ENCODE data around the gene NAGS. TPM values are rescaled to one million over a fixed set of nuclear protein-coding genes. Genes with fewer than 3 reads are reported as not detected.

Gene NAGS
- total and polyA plus RNA-seq, 2 experiments from 2014 or later: 4.2 to 7.2 TPM

DNA sequence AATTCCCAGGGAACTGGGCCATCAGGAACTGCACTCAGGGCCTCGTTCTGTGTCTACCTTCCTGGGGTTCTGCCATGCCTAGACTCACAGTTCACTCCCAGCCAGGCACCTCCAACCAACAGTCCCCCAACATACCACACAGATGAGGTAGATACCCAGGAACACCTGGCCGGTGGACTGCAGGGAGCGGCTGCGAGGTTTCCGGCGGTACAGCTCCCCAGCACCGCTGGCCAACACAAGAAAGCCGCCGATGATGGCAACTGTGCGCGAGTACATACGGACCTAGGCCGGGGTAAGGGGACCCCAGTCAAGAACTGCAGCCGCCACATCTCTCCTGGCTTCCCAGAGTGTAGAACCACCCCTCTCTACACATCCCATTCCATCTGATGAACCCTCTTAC is 8.5 kb downstream of the NAGS start:
- Histone ChIP-seq H4K20me1 (replicated peaks; ENCODE audit: insufficient read depth) (peaks cover 10% of the 10 kb centered on the region; the same call in 1 of the 2 replicates), H3K27ac (ENCODE audit: low read depth) (no peak overlapping the region), H3K4me1 (ENCODE audit: insufficient read depth) (peaks cover 11% of the 10 kb centered on the region), H3K79me2 (replicated peaks; ENCODE audit: insufficient read depth) (0 out of 2 replicates have a peak, but pooled peaks cover 4% of the 10 kb centered on the region), H3K27me3 (ENCODE audit: insufficient read depth) (no peaks in the 10 kb centered on the region), H3K4me3 (no peak overlapping the region), H3K4me2 (no peak overlapping the region), H2AFZ (no peak overlapping the region), H3F3A (replicated peaks; ENCODE audit: low read depth) (peaks cover 21% of the 10 kb centered on the region), H3K9me2 (ENCODE audit: insufficient read depth) (no peaks in the 10 kb centered on the region), H3K36me3 (ENCODE audit: insufficient read depth) (no peaks in the 10 kb centered on the region)
- TF ChIP-seq, protein P1, sequence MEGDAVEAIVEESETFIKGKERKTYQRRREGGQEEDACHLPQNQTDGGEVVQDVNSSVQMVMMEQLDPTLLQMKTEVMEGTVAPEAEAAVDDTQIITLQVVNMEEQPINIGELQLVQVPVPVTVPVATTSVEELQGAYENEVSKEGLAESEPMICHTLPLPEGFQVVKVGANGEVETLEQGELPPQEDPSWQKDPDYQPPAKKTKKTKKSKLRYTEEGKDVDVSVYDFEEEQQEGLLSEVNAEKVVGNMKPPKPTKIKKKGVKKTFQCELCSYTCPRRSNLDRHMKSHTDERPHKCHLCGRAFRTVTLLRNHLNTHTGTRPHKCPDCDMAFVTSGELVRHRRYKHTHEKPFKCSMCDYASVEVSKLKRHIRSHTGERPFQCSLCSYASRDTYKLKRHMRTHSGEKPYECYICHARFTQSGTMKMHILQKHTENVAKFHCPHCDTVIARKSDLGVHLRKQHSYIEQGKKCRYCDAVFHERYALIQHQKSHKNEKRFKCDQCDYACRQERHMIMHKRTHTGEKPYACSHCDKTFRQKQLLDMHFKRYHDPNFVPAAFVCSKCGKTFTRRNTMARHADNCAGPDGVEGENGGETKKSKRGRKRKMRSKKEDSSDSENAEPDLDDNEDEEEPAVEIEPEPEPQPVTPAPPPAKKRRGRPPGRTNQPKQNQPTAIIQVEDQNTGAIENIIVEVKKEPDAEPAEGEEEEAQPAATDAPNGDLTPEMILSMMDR (conservative IDR thresholded peaks at IDR 0.05; ENCODE audit: low read depth in 2 of 2): no peak
- TF ChIP-seq, protein P2, sequence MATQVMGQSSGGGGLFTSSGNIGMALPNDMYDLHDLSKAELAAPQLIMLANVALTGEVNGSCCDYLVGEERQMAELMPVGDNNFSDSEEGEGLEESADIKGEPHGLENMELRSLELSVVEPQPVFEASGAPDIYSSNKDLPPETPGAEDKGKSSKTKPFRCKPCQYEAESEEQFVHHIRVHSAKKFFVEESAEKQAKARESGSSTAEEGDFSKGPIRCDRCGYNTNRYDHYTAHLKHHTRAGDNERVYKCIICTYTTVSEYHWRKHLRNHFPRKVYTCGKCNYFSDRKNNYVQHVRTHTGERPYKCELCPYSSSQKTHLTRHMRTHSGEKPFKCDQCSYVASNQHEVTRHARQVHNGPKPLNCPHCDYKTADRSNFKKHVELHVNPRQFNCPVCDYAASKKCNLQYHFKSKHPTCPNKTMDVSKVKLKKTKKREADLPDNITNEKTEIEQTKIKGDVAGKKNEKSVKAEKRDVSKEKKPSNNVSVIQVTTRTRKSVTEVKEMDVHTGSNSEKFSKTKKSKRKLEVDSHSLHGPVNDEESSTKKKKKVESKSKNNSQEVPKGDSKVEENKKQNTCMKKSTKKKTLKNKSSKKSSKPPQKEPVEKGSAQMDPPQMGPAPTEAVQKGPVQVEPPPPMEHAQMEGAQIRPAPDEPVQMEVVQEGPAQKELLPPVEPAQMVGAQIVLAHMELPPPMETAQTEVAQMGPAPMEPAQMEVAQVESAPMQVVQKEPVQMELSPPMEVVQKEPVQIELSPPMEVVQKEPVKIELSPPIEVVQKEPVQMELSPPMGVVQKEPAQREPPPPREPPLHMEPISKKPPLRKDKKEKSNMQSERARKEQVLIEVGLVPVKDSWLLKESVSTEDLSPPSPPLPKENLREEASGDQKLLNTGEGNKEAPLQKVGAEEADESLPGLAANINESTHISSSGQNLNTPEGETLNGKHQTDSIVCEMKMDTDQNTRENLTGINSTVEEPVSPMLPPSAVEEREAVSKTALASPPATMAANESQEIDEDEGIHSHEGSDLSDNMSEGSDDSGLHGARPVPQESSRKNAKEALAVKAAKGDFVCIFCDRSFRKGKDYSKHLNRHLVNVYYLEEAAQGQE (IDR thresholded peaks at IDR 0.05; ENCODE audit: unreplicated experiment): no peak
- TF ChIP-seq, protein P3, sequence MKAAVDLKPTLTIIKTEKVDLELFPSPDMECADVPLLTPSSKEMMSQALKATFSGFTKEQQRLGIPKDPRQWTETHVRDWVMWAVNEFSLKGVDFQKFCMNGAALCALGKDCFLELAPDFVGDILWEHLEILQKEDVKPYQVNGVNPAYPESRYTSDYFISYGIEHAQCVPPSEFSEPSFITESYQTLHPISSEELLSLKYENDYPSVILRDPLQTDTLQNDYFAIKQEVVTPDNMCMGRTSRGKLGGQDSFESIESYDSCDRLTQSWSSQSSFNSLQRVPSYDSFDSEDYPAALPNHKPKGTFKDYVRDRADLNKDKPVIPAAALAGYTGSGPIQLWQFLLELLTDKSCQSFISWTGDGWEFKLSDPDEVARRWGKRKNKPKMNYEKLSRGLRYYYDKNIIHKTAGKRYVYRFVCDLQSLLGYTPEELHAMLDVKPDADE (IDR thresholded peaks at IDR 0.05): no peak
- TF ChIP-seq NANOG (IDR thresholded peaks at IDR 0.05; ENCODE audit: borderline replicate concordance) (no peak), ZNF114 (CRISPR knock-in tag; IDR thresholded peaks at IDR 0.05) (no peak), CREB1 (CRISPR knock-in tag; IDR thresholded peaks at IDR 0.05; ENCODE audit: low read depth) (no peak), ZNF331 (CRISPR knock-in tag; IDR thresholded peaks at IDR 0.05; ENCODE audit: low read depth) (no peak), JUNB (IDR thresholded peaks at IDR 0.05; ENCODE audit: unreplicated experiment) (no peak), POLR2AphosphoS5 (IDR thresholded peaks at IDR 0.05; ENCODE audit: low read depth) (no peak), STAT1 (IDR thresholded peaks at IDR 0.05; ENCODE audit: unreplicated experiment) (no peak), EZH2 (IDR thresholded peaks at IDR 0.05; ENCODE audit: low read depth, unreplicated experiment) (no peak), EZH2phosphoT487 (IDR thresholded peaks at IDR 0.05; ENCODE audit: unreplicated experiment) (no peak)
- TF ChIP-seq, protein P4, sequence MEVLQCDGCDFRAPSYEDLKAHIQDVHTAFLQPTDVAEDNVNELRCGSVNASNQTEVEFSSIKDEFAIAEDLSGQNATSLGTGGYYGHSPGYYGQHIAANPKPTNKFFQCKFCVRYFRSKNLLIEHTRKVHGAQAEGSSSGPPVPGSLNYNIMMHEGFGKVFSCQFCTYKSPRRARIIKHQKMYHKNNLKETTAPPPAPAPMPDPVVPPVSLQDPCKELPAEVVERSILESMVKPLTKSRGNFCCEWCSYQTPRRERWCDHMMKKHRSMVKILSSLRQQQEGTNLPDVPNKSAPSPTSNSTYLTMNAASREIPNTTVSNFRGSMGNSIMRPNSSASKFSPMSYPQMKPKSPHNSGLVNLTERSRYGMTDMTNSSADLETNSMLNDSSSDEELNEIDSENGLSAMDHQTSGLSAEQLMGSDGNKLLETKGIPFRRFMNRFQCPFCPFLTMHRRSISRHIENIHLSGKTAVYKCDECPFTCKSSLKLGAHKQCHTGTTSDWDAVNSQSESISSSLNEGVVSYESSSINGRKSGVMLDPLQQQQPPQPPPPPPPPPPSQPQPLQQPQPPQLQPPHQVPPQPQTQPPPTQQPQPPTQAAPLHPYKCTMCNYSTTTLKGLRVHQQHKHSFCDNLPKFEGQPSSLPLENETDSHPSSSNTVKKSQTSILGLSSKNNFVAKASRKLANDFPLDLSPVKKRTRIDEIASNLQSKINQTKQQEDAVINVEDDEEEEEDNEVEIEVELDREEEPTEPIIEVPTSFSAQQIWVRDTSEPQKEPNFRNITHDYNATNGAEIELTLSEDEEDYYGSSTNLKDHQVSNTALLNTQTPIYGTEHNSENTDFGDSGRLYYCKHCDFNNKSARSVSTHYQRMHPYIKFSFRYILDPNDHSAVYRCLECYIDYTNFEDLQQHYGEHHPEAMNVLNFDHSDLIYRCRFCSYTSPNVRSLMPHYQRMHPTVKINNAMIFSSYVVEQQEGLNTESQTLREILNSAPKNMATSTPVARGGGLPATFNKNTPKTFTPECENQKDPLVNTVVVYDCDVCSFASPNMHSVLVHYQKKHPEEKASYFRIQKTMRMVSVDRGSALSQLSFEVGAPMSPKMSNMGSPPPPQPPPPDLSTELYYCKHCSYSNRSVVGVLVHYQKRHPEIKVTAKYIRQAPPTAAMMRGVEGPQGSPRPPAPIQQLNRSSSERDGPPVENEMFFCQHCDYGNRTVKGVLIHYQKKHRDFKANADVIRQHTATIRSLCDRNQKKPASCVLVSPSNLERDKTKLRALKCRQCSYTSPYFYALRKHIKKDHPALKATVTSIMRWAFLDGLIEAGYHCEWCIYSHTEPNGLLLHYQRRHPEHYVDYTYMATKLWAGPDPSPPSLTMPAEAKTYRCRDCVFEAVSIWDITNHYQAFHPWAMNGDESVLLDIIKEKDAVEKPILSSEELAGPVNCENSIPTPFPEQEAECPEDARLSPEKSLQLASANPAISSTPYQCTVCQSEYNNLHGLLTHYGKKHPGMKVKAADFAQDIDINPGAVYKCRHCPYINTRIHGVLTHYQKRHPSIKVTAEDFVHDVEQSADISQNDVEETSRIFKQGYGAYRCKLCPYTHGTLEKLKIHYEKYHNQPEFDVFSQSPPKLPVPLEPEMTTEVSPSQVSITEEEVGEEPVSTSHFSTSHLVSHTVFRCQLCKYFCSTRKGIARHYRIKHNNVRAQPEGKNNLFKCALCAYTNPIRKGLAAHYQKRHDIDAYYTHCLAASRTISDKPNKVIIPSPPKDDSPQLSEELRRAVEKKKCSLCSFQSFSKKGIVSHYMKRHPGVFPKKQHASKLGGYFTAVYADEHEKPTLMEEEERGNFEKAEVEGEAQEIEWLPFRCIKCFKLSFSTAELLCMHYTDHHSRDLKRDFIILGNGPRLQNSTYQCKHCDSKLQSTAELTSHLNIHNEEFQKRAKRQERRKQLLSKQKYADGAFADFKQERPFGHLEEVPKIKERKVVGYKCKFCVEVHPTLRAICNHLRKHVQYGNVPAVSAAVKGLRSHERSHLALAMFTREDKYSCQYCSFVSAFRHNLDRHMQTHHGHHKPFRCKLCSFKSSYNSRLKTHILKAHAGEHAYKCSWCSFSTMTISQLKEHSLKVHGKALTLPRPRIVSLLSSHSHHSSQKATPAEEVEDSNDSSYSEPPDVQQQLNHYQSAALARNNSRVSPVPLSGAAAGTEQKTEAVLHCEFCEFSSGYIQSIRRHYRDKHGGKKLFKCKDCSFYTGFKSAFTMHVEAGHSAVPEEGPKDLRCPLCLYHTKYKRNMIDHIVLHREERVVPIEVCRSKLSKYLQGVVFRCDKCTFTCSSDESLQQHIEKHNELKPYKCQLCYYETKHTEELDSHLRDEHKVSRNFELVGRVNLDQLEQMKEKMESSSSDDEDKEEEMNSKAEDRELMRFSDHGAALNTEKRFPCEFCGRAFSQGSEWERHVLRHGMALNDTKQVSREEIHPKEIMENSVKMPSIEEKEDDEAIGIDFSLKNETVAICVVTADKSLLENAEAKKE (CRISPR knock-in tag; IDR thresholded peaks at IDR 0.05): no peak
- Mint-ChIP-seq H3K27ac (no peak overlapping the region), H3K4me1 (peaks cover 23% of the 10 kb centered on the region), H3K9me3 (no peaks in the 10 kb centered on the region), H3K4me3 (peak overlapping the region; percentile 100), H3K27me3 (ENCODE audit: insufficient read depth, low read depth, poor library complexity) (peaks cover 21% of the 10 kb centered on the region), H3K36me3 (ENCODE audit: low read depth) (peaks cover 16% of the 10 kb centered on the region)
- no peak for DNase-seq (ENCODE audit: low spot score)
- ATAC-seq: no peak
